Choroid plexus epithelial cell (primary cell): Measurements from ENCODE around the gene CD300C.
"Not testable (repeated sequence)": the region's sequence is repeated elsewhere in the genome, so short reads cannot be mapped to it uniquely, and the experiment has no call there.

Source experiments
- DNase-seq: peaks from one replicate; pipeline ENCODE4 v3.0.0-alpha.2; 2010; ENCODE audit warnings: low read depth
- H3K4me3 ChIP-seq: 2 replicates; pipeline ENCODE4 v1.5.1; 2011; ENCODE audit warnings: low read depth, mild to moderate bottlenecking, control low read depth, low read length, moderate library complexity
- CTCF ChIP-seq: conservative IDR thresholded peaks from 2 replicates; pipeline ENCODE4 v1.5.1; 2011; ENCODE audit warnings: low read depth, mild to moderate bottlenecking, control low read depth, inconsistent platforms, low read length, moderate library complexity

The CD300C gene

GRCh38 chr17:74520790-74521480 lies 25.0 kb downstream of the CD300C start:
- no peak for DNase-seq
- TF ChIP-seq CTCF = no peak
- H3K4me3 ChIP-seq = no peak overlapping the region

GRCh38 chr17:74520016-74520434 lies 25.9 kb downstream of the CD300C start:
- TF ChIP-seq CTCF = no peak
- no peak overlapping the region for H3K4me3 ChIP-seq
- DNase-seq = no peak

- DNase-seq, H3K4me3 ChIP-seq: not testable (repeated sequence)
Observed at GRCh38 chr17:74518413-74518981, 27.4 kb downstream of the CD300C start.

DNA sequence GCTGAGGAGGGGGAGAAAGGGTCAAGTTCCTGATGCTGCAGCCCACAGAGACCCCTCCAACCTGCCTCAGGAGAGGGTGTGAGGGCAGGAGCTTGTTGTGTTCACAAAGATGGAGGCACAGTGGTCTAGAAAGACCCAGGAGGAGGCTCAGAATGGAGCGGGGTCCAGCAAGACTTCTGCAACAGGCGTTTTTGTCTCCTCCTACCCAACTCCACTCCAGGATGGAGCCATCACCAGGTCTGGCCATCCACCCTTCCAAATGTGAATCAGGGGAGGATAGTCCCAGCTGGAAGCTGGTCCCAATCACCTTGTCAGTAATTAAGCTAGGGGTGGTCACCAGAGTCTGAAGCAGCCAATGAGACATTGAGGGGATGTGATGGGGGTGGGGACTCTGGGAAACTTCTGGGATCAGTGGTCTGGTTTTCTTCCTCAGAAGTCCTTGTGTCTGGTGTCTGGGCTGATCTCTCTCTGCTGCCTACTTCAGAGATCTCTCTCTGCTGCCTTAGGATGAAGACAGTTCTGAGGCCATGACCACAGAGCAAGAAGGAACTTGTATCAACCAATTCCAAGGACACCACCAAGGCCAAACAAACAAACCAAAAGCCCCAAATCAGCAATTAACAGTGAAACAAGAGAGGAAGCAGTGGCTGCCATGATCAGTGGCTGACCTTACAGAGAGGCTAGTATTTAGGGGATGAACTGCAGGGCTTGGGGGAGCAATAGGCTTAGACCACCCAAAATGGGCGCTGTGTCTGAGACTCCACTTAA lies 29.2 kb downstream of the CD300C start:
- TF ChIP-seq CTCF = no peak
- DNase-seq = no peak
- no peak overlapping the region for H3K4me3 ChIP-seq

- no peak for DNase-seq
- no peak for TF ChIP-seq CTCF
- H3K4me3 ChIP-seq = no peak overlapping the region
Observed at GRCh38 chr17:74515941-74516340, 30.0 kb downstream of the CD300C start.

GRCh38 chr17:74514632-74515334 lies 31.1 kb downstream of the CD300C start:
- H3K4me3 ChIP-seq = no peak overlapping the region
- DNase-seq = no peak
- no peak for TF ChIP-seq CTCF

GRCh38 chr17:74513987-74514631 lies 31.8 kb downstream of the CD300C start:
- TF ChIP-seq CTCF = no peak
- peak; percentile 43 for DNase-seq
- no peak overlapping the region for H3K4me3 ChIP-seq
